Panc1 (cell line): ENCODE results near the gene H1-8. TPM values are rescaled to one million over a fixed set of nuclear protein-coding genes. Genes with fewer than 3 reads are reported as not detected.

Experiments used
- ATAC-seq: fragments of 200-7000 bp; cut with Tn5 transposase; 2 replicates; pipeline ENCODE4 v1.9.1; 2020; ENCODE audit warnings: mild to moderate bottlenecking, moderate library complexity
- BruUV-seq: library from RNA; stranded (reverse); fragments of 400-500 nt; replicated peaks from 2 replicates; lab custom pipeline; 2021; lab: Mats Ljungman, UMichigan
- CTCF ChIA-PET: fragments of 300-600 bp; sonication (Branson Sonifier 250); formaldehyde crosslinking; loops from one replicate; lab custom pipeline; 2022; ENCODE audit warnings: antibody characterized with exemption; lab: Charles Lee
- POLR2A ChIA-PET: fragments of 300-600 bp; sonication (Branson Sonifier 250); formaldehyde crosslinking; loops from one replicate; lab custom pipeline; 2022; ENCODE audit warnings: antibody characterized with exemption; lab: Charles Lee
- DNase-seq: peaks from one replicate; pipeline ENCODE4 v3.0.0-alpha.2; 2010; ENCODE audit warnings: low read depth, low spot score
- H3K27ac ChIP-seq: 2 replicates; pipeline ENCODE4 v1.5.1; 2011; ENCODE audit warnings: mild to moderate bottlenecking, low read length, inconsistent platforms
- H3K27me3 ChIP-seq: fragments of 200-500 bp; sonication (Bioruptor generic); 2 replicates; pipeline ENCODE4 v1.6.0; 2014; ENCODE audit warnings: low read length, inconsistent platforms; ENCODE audit not compliant: control insufficient read depth, insufficient read depth
- H3K36me3 ChIP-seq: fragments of 200-500 bp; sonication (Bioruptor generic); 2 replicates; pipeline ENCODE4 v1.5.1; 2014; ENCODE audit warnings: inconsistent platforms, mild to moderate bottlenecking, low read length, moderate library complexity; ENCODE audit not compliant: control insufficient read depth, insufficient read depth
- H3K4me1 ChIP-seq: 2 replicates; pipeline ENCODE4 v1.5.1; 2011; ENCODE audit warnings: inconsistent platforms, mild to moderate bottlenecking, low read length, moderate library complexity; ENCODE audit not compliant: control insufficient read depth, insufficient read depth
- H3K4me3 ChIP-seq, 2 experiments: 2 replicates each; pipeline ENCODE4 v1.5.1; 2011 to 2012; ENCODE audit warnings: low read depth in 2 of 2, low read length in 2 of 2, mild to moderate bottlenecking in 2 of 2, inconsistent platforms in 1 of 2, moderate library complexity in 1 of 2
- H3K9me3 ChIP-seq: fragments of 200-500 bp; sonication (Bioruptor generic); 2 replicates; pipeline ENCODE4 v1.5.1; 2014; ENCODE audit warnings: low read depth, mild to moderate bottlenecking, inconsistent platforms, low read length, moderate library complexity; ENCODE audit not compliant: control insufficient read depth, insufficient read depth
- POLR2AphosphoS5 ChIP-seq: IDR thresholded peaks from 2 replicates; pipeline ENCODE4 v1.6.1; 2012; ENCODE audit warnings: mild to moderate bottlenecking, low read depth, low read length, moderate library complexity
- REST ChIP-seq, 2 experiments: IDR thresholded peaks; 2 replicates each; pipeline ENCODE4 v1.6.1; 2011 to 2012; ENCODE audit warnings: low read depth in 2 of 2, control low read depth in 1 of 2, low read length in 1 of 2, mild to moderate bottlenecking in 1 of 2, moderate library complexity in 1 of 2; ENCODE audit not compliant: insufficient read depth in 1 of 2
- SIN3A ChIP-seq: IDR thresholded peaks from 2 replicates; pipeline ENCODE4 v1.6.1; 2012; ENCODE audit warnings: low read depth, mild to moderate bottlenecking, low read length, moderate library complexity, borderline replicate concordance; ENCODE audit not compliant: insufficient read depth
- TCF7L2 ChIP-seq: IDR thresholded peaks from 2 replicates; pipeline ENCODE4 v1.6.1; 2011; ENCODE audit warnings: mild to moderate bottlenecking, low read depth, low read length, inconsistent platforms
- in situ Hi-C: cut with HindIII; loops from 2 replicates; pipeline ENCODE4 v1.10.0; 2016; ENCODE audit warnings: low sequenced_read_pairs, low pct_unique_long_range_greater_than_20kb
- intact Hi-C: fragments of 100-400 bp; cut with micrococcal nuclease; formaldehyde crosslinking; loops from one replicate; pipeline ENCODE4 v1.10.0; 2022; ENCODE audit not compliant: unreplicated experiment
- total RNA-seq: library from RNA; stranded (reverse); gene quantifications from one replicate; pipeline ENCODE4 v1.2.1, GENCODE V29; 2021; ENCODE audit not compliant: unreplicated experiment
- TF ChIP-seq, protein P1 (sequence below): fragments of 450-650 bp; IDR thresholded peaks from 2 replicates; pipeline ENCODE4 v1.5.1; 2017; ENCODE audit warnings: mild to moderate bottlenecking

H1-8 gene
- total RNA-seq, 1 experiment from 2014 or later = not detected

- Histone ChIP-seq H3K4me1 (no peaks in the 10 kb centered on the region), H3K4me3 (no peak overlapping the region), H3K9me3 (no peaks in the 10 kb centered on the region), H3K27ac (no peak overlapping the region), H3K27me3 (no peaks in the 10 kb centered on the region), H3K36me3 (no peaks in the 10 kb centered on the region)
- no peak for DNase-seq
- TF ChIP-seq, protein P1, sequence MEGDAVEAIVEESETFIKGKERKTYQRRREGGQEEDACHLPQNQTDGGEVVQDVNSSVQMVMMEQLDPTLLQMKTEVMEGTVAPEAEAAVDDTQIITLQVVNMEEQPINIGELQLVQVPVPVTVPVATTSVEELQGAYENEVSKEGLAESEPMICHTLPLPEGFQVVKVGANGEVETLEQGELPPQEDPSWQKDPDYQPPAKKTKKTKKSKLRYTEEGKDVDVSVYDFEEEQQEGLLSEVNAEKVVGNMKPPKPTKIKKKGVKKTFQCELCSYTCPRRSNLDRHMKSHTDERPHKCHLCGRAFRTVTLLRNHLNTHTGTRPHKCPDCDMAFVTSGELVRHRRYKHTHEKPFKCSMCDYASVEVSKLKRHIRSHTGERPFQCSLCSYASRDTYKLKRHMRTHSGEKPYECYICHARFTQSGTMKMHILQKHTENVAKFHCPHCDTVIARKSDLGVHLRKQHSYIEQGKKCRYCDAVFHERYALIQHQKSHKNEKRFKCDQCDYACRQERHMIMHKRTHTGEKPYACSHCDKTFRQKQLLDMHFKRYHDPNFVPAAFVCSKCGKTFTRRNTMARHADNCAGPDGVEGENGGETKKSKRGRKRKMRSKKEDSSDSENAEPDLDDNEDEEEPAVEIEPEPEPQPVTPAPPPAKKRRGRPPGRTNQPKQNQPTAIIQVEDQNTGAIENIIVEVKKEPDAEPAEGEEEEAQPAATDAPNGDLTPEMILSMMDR = no peak
- TF ChIP-seq REST (IDR thresholded peaks at IDR 0.05; ENCODE audit: insufficient read depth in 1 of 2, low read depth in 2 of 2, low read length in 1 of 2) = no peak
- TF ChIP-seq SIN3A = no peak
- TF ChIP-seq TCF7L2 = no peak
- no peak for TF ChIP-seq POLR2AphosphoS5
- BruUV-seq = no TSS peak
- in situ Hi-C loops (no loop called here), intact Hi-C loops (no loop called here)
- ATAC-seq = no peak
- ChIA-PET CTCF (no interaction called here), POLR2A (no interaction called here)
Observed at GRCh38 chr3:129518581-129518980, 24.4 kb upstream of the H1-8 start.

GRCh38 chr3:129519449-129519848, 23.5 kb upstream of the H1-8 start:
- in situ Hi-C loops = no loop called here
- no peaks in the 10 kb centered on the region for H3K9me3 ChIP-seq
- TF ChIP-seq TCF7L2 = no peak
- no peak for TF ChIP-seq REST (IDR thresholded peaks at IDR 0.05; ENCODE audit: insufficient read depth in 1 of 2, low read depth in 2 of 2, low read length in 1 of 2)
- TF ChIP-seq, protein P1 = no peak
- TF ChIP-seq POLR2AphosphoS5 = no peak
- TF ChIP-seq SIN3A = no peak
- ATAC-seq (no peak), DNase-seq (no peak)
- no peaks in the 10 kb centered on the region for H3K27me3 ChIP-seq
- H3K4me3 ChIP-seq = no peak overlapping the region
- BruUV-seq = no TSS peak
- POLR2A ChIA-PET = interaction anchor here (0.5 kb wide), 1 partner anchor 147 kb away, joined by 16 read pairs; no protein-coding TSS in a partner anchor
- H3K36me3 ChIP-seq = no peaks in the 10 kb centered on the region
- CTCF ChIA-PET = no interaction called here
- H3K4me1 ChIP-seq = no peaks in the 10 kb centered on the region
- intact Hi-C loops = no loop called here
- H3K27ac ChIP-seq = no peak overlapping the region
